NCI-H128 (cell line): ENCODE data around the gene MRPS2.
"Not testable (repeated sequence)": the region's sequence is repeated elsewhere in the genome, so short reads cannot be mapped to it uniquely, and the experiment has no call there.

ENCODE experiments used
- DNase-seq: peaks from one replicate; lab custom pipeline; 2025; ENCODE audit not compliant: unreplicated experiment; lab: John Stamatoyannopoulos, UW

MRPS2 gene

GRCh38 chr9:135514342-135515082 lies 14.0 kb downstream of the MRPS2 start:
- DNase-seq, result no peak

DNA sequence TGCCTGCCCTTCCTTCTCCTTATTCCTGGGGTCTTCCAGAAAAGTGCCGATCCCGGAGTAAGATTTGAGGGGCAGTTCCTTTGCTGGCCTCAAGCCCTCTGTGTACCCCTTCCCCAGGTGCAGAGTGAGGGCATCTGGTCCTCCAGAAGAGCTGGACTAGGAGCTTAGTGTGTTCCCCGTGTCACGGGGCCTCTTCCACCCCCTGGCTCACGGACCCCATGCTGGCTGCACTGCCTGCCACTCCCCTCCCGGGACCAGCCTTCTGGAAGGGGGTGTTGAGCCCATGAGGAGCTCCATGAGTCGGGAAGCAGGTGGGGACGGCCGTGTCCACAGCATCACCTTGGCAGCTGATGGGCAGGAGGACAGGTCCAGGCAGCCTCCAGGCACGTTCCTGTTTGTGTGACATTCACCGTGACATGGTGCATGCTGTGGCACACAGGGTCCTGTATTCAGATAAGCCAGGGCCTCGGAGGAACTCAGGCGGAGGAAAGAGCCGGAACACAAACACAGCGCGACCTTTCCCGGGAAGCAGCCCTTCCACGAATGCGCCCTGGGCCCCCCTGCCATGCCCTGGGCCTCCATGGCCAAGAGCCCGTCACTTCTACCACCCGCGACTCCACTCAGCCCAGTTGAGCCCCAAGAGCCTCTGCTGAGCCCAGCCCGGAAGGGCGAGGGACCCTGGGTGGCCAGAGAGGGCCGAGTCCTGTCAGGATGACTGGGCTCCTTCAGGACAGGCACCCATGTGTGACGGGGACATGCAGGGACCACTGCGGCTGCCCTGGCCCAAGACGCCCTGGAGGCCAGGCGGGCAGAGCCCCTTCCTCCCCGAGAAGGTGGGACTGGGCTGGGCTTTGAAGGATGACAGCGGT lies 14.8 kb downstream of the MRPS2 start:
- no peak for DNase-seq

DNA sequence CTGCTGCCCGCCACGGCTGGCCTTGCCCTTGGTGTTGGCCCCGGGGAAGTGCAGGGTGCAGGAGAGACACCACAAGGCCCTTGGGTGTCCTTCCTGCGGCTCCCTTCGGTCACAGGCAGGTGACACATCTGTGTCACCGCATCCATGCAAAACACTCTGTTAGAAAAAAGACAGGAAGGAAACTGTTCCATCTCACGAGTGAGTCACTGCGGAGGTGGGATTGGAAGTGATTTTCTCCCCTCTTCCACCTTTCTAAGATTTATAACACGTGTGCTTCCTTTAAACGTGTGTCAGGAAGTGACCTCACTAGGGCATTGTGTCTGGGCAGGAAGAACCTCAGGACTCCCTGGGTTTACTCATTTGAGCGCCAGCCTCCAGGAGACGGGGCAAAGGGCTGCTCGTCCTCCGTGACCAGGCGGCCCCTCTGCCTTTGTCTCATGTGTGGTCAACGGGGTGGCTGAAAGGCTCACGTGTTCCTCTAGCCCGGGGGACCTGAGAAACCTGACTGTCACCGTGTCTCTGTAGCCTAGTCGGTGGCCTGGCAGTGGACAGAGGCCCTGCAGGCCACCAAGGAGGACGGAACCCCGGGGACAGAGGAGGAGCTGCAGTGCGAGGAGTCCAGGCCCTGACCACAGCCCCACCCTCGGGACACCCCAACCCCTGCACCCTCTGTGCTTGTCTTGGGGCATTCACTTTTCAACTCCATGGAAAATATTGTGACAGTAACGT lies 15.8 kb downstream of the MRPS2 start:
- DNase-seq, result no peak

DNA sequence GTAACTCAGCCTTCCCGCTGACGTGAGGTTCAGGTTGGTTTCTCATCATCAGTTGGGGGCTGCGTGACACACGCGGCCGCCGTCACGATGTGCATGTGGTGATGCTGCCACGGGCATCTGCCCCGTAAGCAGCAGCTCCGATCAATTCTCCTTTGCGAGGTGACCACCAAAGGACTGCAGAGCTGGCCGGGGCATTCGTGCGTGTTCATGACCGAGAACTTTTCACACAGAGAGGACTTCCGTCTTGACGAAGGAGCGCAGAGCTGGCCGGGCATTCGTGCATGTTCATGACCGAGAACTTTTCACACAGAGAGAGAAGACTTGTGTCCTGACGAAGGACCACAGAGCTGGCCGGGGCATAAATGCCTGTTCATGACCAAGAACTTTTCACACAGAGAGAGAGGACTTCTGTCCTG lies 16.9 kb downstream of the MRPS2 start:
- DNase-seq, result no peak

DNA sequence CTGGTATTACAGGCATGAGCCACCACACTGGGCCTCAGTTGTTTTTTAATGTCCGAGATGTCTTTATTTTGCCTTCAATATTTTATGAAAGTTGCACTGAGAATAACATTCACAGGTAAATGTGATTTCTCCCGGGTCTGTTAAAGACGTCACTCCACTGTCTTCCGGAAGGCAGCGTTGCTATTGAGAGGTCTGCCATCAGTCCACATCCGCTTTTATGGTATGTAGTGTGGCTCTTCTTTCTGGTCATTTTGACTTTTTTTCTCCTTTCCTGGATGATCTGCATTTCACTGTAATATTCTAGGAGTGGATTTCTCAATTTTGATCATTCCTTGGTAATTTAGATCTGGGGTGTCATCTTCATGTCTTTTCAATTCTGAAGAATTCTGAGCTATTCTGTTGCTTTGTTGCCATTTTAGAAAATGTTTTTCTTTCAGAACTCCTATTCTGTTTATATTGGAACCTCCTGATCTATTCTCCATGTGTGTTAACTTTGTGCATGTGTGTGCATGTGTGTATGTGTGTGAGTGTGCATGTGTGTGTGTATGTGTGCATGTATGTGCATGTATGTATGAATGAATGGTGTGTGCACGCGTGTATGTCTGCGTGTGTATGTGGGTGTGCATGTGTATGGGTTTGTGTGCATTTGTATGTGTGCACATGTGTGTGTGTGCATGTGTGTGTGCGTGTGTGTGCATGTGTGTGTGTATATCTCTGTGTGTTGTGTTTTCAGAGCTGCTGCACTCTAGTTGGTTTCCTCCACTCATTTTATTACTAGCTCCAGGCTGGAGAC lies 18.9 kb downstream of the MRPS2 start:
- no peak for DNase-seq

- DNase-seq, result no peak
Observed at GRCh38 chr9:135520916-135521607, 20.6 kb downstream of the MRPS2 start, which contains the start of gene LCN1. Gene LCN1, plus strand, starts transcription at chr9:135521440. Its CDS starts 58 bp downstream, at chr9:135521498.

- DNase-seq, result no peak
Observed at GRCh38 chr9:135521608-135522095, 21.2 kb downstream of the MRPS2 start.

- no peak for DNase-seq
Observed at GRCh38 chr9:135522137-135522877, 21.8 kb downstream of the MRPS2 start.

DNA sequence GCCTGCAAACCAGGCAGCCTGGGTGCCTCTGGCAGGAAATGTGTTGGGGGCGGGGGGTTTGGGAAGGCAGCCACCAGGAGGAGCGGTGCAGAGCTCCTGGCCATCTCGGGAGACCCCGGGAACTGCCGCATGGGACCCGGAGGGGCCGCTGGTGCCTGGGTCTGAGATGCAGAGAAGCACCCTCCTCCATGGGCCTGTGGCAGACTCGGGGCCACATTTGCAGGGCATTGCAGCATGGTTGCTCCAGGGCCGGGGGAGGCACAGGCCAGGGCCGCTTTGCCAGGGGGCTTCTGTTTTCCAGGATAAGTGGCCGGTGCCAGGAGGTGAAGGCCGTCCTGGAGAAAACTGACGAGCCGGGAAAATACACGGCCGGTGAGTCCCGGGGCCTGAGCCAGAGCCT lies 22.4 kb downstream of the MRPS2 start:
- no peak for DNase-seq

DNA sequence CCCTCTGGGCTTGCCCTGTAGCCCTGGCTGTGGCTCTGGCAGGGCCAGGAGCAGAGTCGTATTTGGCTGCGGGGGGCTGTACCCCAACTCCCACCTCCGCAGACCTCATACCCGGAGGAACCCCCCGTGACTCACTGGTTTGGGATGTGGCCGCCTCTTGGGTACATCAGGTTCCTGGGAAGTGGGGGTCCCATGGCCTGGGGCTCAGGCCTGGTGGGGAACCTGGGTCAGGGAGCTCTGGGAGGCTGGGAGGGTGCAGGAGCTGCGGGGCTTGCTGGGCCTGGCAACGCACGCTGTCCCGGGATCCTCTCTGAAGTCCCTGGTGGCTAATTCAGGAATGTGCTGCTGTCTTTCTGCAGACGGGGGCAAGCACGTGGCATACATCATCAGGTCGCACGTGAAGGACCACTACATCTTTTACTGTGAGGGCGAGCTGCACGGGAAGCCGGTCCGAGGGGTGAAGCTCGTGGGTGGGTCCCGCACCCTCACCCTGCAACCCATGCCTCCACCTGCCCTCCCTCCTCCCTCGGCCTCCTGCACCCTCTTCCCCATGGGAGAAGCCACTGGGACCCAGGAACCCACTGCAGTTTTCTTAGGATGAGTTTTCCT lies 23.1 kb downstream of the MRPS2 start:
- DNase-seq, result no peak

DNA sequence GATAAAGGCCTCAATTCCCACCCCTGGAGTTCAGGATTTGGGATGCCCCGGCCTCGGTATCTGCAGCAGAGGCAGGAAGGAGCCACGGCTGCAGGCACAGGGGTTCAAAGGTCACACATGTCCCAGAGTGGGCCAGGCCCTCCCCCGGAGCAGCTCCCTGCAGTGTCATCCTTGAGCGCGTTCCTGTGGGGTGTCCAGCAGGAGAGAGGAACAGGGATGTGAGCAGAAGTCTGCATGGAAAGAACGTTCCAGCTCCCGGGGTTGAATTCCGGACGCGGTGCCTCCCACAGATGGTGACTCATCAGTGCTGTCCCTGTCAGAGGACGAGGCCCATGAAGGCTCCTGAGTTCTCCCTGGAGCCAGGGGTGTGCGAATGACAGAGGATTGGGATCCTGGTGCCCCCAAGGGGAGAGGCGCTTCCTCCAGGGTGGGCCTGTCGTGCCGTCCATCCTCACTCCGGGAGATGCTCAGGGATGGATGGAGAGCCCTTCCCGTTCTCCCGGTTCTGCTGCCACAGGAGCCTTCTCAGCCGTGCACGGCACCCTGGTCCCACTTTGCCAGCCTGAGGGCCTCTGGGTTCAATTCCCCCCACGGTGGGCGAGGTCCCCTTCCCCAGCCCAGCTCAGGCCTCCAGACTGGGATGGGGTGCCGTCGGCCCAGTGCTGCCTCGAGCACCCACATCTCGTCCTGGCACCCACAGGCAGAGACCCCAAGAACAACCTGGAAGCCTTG lies 23.8 kb downstream of the MRPS2 start:
- DNase-seq, result no peak

GRCh38 chr9:135525241-135526088 lies 25.0 kb downstream of the MRPS2 start:
- no peak for DNase-seq

- no peak for DNase-seq
Observed at GRCh38 chr9:135526089-135526729, 25.7 kb downstream of the MRPS2 start.

DNA sequence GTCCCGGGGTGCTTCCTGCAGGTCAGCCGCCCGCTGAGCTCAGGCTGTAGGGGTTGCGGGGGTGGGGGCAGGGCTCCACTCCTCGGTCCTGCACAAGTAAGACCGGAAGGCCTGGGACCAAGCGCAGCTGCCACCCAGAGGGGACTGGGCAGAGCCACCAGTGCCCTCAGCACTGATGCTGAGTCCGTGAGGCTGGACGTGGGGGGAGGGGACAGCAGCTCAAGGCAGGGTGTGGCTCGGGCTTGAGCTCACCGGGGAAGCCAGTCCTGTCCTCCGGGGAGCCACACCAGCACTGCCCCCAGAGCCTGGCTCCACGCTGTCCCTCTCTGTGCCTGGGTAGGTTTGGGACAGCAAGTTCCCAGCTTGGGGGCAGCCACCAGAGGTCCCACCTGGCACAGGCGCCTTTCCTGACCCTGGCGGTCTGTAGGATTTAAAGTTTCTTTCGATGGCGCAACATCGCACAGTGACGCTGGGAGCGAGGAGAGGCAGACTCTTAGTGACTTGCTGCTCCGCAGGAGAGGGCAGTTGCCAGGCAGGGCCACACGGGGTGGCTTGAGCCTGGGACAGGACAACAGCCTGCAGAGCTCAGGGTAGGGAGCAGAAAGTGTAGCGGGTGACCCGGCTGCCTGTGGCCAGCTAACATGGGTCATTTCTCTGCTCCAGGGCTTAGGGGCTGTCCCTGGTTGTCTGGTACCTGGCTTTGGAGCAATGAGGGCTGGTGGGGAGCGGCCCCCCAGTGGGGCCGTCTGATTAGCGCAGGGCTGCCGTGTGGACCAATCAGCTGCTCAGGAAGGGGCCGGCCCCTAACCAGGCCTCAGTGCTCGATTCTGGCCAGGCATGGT lies 26.5 kb downstream of the MRPS2 start:
- DNase-seq, result no peak

GRCh38 chr9:135528842-135529435 lies 28.5 kb downstream of the MRPS2 start:
- DNase-seq, result not testable (repeated sequence)
